AG20443 (cell line): ENCODE data around the gene SHLD1.
"Not testable (repeated sequence)": the region's sequence is repeated elsewhere in the genome, so short reads cannot be mapped to it uniquely, and the experiment has no call there.

ENCODE experiments used
- DNase-seq: peaks from one replicate; pipeline ENCODE4 v3.0.0; 2012; ENCODE audit warnings: low spot score, mixed read lengths

The SHLD1 gene

DNA sequence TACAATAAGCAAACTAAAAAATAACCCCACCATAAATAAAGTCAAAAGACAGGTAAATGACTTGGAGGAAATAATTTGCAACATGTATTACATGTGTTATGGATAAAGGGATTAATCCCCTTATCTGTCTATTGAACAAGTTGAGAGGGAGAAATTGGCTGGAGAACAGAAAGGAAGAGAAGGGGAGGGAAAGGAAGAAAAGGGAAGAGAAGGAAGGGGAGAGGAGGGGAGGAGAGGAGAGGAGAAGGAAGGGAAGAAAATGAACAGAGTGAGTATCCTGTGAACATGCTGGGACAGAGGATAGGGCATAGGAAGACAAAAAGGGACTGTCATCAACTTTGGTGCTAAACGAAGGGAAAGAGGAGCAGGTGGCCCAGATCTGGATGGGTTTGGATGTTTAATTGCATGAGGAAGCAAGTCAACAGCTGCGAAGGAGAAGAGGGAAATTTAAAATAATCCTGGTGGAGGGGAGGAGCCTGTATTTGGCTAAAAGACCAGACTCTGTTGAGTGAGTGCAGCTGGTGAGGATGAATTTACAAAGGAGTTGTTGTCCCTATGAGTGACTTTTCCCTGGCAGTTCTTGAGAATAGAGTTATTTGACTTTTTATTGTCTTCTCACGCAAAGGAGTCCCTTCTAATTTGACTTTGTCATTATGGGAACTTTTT is 14.2 kb upstream of the SHLD1 start:
- no peak for DNase-seq

DNA sequence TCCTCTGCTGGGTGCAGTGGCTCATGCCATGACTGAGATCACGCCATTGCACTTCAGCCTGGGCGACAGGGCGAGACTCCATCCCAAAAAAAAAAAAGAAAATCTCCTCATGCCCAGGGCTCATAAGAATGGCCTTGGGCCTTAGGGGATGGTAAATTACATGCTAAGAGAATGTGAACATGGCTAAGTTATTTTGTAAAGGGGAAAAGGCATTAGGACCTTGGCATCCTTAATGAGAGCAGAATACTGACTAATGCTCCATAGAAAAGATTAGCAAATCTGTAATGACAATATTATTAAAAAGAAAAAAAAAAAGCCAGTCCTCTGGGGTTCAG is 12.6 kb upstream of the SHLD1 start:
- no peak for DNase-seq

DNA sequence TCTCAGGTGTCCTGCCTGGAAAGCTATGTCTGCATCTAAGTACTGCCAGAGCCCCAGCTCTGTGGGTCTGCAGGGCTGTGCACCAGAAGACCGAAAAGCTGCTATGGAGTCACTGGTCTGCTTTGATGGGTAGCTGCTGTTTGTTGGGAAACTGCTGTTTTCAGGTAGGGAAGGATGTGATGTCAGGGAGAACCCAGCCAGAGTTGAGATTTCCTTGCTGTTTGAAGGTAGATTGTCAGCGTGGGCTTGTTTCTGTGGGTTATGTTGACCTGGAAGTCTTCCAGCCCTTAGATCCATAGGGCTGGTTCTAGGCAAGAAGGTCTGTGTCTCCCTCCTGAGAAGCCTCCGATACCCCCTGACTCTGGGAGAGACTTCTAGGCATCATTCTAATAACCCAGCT is 12.2 kb upstream of the SHLD1 start:
- DNase-seq = no peak

DNA sequence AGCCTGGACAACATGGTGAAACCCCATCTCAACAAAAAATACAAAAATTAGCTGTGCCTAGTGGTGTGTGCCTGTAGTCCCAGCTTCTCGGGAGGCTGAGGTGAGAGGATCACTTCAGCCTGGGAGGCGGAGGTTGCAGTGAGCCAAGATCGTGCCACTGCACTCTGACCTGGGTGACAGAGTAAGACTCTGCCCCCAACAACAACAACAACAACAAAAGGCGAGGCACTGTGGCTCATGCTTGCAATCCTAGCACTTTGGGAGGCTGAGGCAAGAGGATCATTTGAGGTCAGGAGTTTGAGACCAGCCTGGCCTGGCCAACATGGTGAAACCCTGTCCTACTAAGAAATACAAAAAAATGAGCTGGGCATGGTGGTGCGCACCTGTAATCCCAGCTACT is 9.6 kb upstream of the SHLD1 start:
- DNase-seq = not testable (repeated sequence)

DNA sequence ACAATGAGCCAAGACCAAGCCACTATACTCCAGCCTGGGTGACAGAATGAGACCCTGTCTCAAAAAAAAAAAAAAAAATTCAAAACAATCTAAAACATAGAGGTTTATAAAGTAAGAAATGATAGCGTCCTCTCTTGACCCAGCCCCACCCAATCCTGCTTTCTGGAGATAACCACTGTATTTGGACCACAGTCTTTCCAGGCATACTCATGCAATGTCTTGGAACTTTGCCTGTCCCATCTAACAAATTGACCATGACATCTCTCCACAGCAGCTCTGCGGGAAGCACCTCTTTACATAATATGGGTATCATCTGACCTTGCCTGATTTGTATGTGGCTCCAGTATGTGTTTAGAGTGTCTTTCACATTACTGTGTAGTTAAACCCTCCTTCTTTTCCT is 9.1 kb upstream of the SHLD1 start:
- DNase-seq = peak; percentile 41

DNA sequence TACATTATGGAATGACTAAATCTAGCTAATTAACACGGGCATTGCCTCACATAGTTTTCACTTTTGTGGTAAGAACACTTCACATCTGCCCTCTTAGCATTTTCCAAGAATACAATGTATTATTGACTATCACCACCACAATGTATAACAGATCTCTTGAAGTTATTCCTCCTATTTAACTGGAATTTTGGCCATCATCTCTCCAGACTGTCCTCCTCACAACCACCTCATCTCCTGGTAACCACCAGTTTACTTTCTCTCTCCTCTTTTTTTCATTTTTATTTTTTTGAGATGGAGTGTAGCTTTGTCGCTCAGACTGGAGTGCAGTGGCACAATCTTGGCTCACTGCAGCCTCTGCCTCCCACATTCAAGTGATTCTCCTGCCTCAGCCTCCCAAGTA is 8.2 kb upstream of the SHLD1 start:
- DNase-seq = no peak

DNA sequence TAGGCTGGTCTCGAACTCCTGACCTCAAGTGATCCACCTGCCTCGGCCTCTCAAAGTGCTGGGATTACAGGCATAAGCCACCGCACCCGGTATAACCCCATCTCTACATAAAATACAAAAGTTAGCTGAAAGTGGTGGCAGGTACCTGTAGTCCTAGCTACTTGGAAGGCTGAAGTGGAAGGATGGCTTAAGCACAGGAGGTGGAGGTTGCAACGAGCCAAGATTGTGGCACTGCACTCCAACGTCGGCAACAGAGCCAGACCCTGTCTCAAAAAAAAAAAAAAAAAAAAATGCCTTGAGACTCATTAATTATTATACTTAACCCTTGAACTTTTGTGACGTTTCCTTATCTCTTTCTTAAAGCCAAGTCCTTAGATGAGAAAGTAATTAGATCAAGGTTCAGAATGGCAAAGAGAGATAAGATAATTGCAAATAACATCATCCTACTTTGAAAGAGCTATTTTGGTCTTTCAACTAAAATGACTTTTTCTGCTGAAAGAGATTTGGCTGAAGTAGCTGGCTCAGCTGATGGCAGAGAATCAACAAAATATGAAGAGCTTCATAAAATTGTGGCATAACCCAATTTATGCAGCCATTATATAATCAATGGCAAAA is 4.7 kb upstream of the SHLD1 start:
- DNase-seq = no peak

DNA sequence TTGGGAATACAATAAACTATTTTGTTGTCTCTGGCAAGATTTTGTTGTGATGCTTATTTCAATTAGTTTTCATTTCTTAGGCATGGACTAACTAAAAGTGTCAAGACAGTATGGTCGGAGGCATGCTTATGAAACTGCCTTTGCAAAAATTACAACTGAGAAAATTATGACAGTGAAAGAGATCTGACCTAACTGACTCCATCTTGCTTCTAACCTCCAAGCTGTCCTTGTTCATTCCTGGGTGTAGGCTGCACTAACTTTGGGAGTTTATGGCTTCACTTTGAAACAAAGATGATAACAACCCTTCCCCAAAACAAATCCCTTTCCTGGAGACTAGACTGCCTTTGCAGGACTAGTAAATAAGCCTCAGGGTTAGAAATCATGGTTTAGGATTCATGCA is 4.1 kb upstream of the SHLD1 start:
- no peak for DNase-seq

DNA sequence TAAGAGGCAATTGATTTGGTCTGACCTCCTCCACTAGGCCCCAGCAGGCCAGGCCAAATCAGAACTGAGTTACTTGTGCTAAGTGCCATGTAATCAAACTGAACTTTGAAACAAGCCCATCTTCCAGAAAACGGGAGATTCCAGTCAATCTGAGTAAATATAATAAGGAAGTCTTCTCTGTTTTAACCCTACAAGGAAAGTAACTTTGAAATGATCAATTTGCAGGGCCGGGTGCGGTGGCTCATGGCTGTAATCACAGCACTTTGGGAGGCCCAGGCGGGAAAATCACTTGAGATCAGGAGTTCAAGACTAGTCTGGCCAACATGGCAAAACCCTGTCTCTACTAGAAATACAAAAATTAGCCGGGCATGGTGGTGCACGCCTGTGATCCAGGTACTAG is 2.0 kb upstream of the SHLD1 start:
- DNase-seq = no peak

DNA sequence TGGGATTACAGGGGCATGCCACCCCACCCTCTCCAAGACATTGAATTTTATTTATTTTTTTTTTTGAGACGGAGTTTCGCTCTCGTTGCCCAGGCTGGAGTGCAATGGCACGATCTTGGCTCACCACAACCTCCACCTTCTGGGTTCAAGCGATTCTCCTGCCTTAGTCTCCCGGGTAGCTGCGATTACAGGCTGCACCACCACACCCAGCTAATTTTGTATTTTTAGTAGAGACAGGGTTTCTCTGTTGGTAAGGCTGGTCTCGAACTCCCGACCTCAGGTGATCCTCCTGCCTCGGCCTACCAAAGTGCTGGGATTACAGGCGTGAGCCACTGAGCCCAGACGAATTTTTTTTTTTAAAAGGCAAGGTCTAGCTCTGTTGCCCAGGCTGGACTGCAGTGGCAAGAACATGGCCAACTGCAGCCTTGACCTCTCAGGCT is 669 bp upstream of the SHLD1 start:
- DNase-seq = not testable (repeated sequence)

DNA sequence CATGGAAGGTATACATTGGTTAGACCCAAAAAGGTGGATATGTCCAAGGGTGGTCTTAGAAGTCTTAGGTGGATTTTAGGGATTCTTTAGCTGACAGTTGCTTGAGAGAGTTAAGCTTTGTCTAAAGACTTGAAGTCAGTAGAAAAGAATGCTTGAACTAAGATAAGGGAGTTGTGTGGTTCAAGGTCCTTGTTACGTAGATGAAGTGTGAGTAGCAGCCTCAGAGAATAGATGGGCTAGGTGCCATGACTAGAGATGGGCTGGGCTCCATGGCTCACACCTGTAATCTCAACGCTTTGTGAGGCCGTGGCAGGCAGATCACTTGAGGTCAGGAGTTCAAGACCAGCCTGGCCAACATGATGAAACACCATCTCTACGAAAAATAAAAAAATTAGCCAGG is 1.7 kb downstream of the SHLD1 start:
- DNase-seq = no peak

DNA sequence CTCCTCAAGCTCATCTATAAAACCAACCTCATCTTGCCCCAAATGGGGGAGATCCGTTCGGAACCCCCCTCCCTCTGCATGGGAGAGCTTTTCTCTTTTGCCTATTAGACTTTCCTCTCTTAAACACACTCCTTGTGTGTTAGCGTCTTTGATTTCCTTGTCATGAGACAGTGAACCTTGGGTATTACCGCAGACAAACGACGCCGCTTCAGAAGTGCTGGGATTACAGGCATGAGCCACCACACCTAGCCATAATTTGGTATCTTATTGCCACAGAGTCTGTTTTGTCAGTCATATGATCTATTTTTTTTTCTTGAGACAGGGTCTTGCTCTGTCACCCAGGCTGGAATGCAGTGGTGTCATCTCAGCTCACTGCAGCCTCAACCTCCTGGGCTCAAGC is 3.6 kb downstream of the SHLD1 start:
- DNase-seq = no peak

DNA sequence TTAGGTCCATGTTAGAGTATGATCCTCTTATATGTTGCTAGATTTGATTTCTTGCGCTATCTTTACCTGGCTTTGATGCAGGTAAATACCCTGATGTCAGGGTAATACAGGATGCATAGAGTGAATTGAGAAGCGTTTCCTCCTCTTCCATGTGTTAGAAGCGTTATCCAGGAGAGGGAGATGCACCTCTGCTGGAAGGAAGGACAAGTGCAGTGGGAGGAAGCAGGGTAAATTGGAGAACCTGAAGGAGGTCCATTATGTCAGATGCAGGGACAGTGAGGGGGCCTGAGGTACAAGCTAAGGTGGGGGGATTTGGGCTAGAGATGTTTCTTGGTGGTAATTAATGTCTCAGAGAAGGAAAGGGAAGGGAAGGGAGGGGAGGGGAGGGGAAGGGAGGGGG is 7.7 kb downstream of the SHLD1 start:
- no peak for DNase-seq

DNA sequence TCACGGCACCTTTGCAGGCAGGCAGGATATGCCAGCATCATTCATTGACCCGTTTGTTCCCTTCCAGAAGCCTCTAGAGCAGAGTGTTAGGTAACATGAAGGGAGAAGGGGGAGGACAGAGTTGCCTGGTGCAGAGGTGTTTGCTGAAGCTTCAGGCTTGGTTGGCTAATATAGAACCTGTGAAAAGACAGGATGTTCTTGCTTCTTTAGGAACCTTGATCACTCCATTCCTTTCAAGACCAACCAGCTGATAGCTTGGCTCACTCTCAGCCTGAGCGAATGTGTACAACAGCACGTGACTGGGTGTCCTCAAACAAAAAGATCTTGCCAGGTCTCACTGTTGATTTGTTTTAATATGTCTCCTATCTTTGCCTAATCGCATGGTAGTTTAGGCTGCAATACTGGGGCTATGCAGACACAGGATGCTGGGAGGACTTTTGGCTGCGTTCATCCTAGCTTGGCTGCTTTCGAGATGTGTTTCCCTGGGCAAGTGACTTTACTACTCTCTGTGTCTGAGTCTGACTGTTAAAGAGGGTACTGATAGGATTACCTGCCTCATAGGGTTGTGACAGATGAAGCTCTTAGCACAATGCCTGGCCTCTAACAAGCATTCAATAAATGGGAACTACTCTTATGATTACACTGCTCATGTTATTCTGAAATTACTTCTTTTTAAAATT is 16.0 kb downstream of the SHLD1 start:
- no peak for DNase-seq

DNA sequence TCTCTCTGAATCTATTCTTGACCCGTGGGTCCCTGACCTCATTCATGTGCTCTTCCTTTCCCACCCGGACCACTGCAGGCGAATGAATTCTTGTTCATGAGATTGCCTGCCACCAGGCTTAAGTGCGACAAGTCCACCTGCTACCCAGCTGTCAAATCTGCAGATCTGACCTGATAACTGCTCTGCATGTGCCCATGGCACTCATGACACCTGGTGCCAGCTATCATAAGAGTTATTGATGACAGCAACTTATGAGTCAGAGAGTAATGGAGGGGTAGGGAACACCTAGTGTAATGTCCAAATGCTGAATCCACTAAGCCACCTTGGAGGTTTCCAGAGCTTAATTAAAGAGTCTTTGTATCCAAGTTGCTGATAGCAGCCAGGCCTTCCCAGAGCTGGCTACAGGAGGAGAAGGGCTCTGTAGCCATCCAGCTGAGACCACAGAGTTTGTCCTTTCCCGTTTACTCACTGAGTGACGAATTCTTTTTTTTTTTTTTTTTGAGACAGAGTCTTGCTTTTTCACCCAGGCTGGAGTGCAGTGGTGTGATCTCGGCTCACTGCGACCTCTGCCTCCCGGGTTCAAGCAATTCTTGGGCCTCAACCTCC is 17.4 kb downstream of the SHLD1 start:
- DNase-seq = no peak

DNA sequence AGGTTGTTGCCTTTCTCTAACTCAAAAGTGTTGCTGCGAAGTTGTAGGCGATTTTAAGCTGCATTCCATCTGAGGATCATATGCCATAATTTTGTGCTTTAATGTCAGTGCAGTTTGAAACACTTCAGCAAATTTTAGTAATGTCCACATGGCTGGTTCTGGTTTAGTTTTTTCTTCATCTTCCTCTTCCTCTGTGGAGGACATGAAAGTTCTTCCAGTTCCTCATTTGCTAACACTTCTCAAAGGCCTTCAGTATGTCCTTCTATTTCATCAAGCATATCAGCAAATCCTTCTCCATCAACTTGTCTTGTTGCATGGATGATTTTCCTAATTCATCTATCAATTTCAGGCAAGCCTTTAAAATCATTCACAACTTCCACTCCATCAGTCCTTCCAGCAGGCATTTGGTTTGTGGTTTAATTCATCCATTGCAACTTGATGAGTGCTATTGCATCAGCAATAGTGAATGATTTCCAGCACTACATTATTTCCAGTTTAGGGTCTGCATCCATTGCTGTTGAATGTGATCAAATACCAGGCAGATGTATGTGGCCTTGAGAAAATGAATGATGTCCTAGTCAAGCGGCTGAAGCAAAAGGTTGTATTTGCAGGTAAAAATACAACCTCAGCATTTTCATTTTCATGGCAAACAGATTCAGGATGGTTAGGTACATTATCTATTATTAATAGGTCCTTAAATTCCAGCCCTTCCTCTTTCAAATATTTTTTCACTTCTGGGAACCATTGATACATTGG is 20.2 kb downstream of the SHLD1 start:
- no peak for DNase-seq

DNA sequence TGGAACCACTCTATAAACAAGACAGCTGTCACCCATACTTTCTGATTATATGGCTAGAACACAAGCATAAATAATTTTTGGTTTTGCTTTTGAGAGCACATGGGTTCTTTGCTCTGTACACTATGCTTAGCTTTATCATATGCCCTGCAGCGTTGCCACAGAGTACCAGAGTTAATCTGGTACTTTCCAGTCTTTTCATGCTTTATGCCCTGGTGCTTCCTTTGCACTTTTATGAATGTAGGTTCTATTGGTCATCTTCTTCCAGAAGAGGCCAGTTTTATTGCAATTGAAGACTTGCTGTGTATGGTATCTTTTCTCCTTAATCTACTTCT is 20.8 kb downstream of the SHLD1 start:
- no peak for DNase-seq

DNA sequence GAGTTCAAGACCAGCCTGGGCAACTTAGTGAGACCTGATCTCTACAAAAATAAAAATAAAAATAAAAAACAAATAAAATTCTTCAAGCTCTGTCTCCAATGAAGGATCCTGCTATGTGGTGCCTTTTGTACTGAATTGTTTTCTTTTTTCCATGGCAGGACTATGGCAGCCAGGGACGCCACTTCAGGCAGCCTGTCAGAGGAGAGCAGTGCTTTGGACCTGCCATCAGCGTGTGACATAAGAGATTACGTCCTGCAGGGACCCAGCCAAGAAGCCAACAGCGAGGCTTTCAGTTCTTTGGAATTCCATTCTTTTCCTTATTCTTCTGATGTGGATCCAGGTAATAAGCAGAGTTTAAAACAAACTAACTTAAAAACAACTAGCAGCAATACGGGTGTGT is 22.5 kb downstream of the SHLD1 start:
- DNase-seq = no peak

DNA sequence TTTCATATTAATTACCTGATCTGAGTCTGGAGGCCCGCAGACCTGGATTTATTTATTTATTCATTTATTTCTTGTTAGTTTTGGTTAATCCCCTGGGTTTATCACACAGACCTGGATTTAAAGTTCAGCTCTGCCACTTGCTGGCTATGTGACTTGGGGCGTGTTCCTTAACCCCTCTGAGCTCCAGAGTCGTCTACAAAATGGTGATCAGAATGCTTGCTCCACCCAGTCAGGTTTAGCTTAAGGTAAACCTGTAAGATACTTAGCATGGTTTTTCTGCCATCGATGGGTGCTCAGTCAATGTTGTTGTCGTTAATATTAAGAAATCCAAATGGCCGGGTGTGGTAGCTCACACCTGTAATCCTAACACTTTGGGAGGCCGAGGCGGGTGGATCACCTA is 23.4 kb downstream of the SHLD1 start:
- no peak for DNase-seq

DNA sequence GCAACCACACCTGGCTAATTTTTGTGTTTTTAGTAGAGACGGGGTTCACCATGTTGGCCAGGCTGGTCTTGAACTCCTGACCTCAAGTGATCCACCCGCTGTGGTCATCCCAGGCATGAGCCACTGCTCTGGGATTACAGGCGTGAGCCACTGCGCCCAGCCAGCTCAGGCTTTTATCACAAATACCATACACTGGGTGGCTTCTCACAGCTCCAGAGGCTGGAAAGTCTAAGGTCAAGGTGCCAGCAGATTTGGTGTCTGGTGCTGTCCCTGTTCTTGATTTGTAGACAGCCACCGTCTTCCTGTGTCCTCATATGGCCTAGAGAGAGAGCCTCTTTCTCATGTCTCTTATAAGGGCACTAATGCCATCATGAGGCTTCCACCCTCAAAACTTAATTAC is 25.9 kb downstream of the SHLD1 start:
- DNase-seq = no peak

DNA sequence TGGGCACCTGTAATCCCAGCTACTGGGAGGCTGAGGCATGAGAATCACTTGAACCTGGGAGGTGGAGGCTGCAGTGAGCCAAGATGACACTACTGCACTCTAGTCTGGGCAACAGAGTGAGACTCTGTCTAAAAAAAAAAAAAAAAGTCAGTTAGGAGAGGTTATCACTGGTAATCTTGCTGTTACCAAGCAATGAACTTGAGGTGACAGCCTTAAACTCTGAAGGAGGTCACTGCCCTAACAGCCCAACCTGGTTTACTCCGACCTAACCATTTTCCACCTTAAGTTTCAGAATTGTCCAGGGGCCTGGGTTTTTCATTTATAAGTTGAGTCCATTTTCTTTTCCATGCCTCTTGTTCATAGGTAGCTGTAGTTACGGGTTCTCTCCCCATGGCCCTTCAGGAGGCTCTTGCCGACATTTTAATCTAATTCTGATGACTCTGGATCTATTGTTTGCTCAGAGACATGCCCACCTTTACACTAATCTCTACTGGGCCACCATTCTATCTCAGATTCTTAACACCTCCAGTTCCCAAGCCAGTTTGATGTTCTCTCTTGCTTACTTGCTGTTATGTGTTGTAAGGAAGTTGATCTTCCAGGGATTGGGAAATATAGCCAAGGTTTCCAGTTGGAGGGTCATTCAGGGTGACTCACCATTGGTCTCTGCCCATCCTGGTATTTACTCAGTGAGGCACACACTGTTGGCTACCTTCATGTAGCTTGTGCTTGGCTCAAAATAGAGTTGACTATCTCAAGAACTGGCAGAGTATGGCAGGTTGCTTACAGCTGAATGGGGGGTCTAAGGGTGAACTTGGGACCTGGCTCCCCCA is 29.1 kb downstream of the SHLD1 start:
- peak; percentile 52 for DNase-seq

DNA sequence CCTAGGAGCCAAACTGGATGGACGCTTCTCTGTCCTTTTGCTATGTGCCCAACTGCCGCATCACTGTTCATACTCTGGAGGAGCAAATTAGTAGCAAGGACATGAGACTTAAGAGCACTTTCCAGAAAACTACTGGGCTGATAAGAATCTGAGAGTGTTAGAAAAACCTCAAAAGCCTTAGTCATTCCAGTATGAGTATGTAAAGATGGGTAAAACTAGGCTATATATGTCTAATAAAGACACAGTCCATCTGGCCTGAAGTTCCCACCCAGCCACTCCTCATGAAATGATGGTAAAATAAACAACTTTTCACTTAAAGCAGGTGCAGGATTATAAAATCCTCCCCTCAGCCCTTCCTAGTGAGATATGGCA is 30.6 kb downstream of the SHLD1 start:
- no peak for DNase-seq
